Parathyroid adenoma (tissue), 2 donors: ENCODE results near the gene BTG2.

Experiments used
- H2AFZ ChIP-seq: fragments of 300-600 bp; sonication (generic); one replicate; pipeline ENCODE4 v1.7.0; 2017; ENCODE audit warnings: antibody characterized with exemption, mild to moderate bottlenecking
- H3K27ac ChIP-seq: fragments of 300-600 bp; sonication (generic); one replicate; pipeline ENCODE4 v1.7.0; 2017
- H3K27me3 ChIP-seq: fragments of 300-600 bp; sonication (generic); one replicate; pipeline ENCODE4 v1.7.0; 2017; ENCODE audit warnings: low read length; ENCODE audit not compliant: control insufficient read depth, insufficient read depth
- H3K36me3 ChIP-seq: fragments of 300-600 bp; sonication (generic); one replicate; pipeline ENCODE4 v1.7.0; 2017; ENCODE audit warnings: low read length; ENCODE audit not compliant: control insufficient read depth, insufficient read depth
- H3K4me1 ChIP-seq: fragments of 300-600 bp; sonication (generic); one replicate; pipeline ENCODE4 v1.7.0; 2017; ENCODE audit warnings: control low read depth
- H3K4me2 ChIP-seq: fragments of 300-600 bp; sonication (generic); one replicate; pipeline ENCODE4 v1.7.0; 2017; ENCODE audit warnings: low read length
- H3K4me3 ChIP-seq: fragments of 300-600 bp; sonication (generic); one replicate; pipeline ENCODE4 v1.7.0; 2017; ENCODE audit warnings: low read depth, low read length
- H3K79me2 ChIP-seq: fragments of 300-600 bp; sonication (generic); one replicate; pipeline ENCODE4 v1.7.0; 2017; ENCODE audit warnings: control low read depth
- H3K9ac ChIP-seq: fragments of 300-600 bp; sonication (generic); one replicate; pipeline ENCODE4 v1.7.0; 2017; ENCODE audit warnings: mild to moderate bottlenecking
- H3K9me3 ChIP-seq: fragments of 300-600 bp; sonication (generic); one replicate; pipeline ENCODE4 v1.7.0; 2017; ENCODE audit warnings: low read length; ENCODE audit not compliant: control insufficient read depth
- CTCF ChIP-seq: fragments of 300-600 bp; sonication (generic); IDR thresholded peaks from one replicate; pipeline ENCODE4 v1.7.0; 2017; ENCODE audit warnings: antibody characterized with exemption, mild to moderate bottlenecking
- donor health status: primary hyperparathyroidism.

Gene BTG2

DNA sequence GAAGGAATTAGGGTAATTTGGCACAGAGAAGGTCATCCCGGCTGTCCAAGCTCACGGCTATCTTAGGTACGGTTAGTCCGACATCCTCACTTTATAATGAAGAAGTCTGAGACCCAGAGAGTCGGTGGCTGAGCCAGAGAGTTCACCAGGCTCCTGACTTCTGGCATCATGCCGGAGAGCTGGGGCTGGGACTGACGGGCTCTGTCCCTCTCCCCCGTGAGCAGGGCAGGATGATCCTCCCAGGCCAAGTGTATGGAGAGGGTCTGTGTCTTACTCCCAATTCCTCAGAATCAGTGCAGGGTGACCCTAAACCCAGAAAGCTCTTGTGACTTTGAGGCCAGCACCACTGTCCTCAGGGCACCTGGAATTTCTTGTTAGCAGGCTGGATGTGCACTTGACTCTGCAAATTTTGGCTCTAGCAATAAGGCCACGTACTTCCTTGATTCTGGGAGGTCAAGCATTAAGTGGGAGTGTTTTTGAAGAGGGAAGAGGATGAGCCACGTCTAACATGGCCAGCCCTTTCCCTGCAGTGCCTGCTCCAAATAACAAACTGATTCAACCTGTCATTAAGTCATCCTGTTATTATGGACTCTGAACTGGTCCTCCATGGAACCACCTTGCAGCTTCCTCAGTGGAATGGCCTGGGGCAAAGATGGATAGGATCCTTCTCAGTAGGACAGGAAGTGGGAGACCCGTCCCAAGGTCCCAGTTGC is 20.8 kb upstream of the BTG2 start:
- Histone ChIP-seq H3K4me1 (peaks cover 15% of the 10 kb centered on the region), H3K27ac (no peak overlapping the region)

GRCh38 chr1:203286161-203286984 is 18.9 kb upstream of the BTG2 start:
- no peak for TF ChIP-seq CTCF
- Histone ChIP-seq H2AFZ (peak overlapping the region; percentile 2), H3K4me3 (no peak overlapping the region), H3K4me2 (no peak overlapping the region), H3K27ac (peak overlapping the region; percentile 74), H3K4me1 (peaks cover 27% of the 10 kb centered on the region), H3K36me3 (no peaks in the 10 kb centered on the region), H3K27me3 (no peaks in the 10 kb centered on the region), H3K9ac (no peak overlapping the region), H3K9me3 (no peaks in the 10 kb centered on the region), H3K79me2 (no peaks in the 10 kb centered on the region)

More for the DNA sequence above, 20.8 kb upstream of the BTG2 start:
- no peaks in the 10 kb centered on the region for H3K9me3 ChIP-seq
- no peaks in the 10 kb centered on the region for H3K79me2 ChIP-seq
- no peak for TF ChIP-seq CTCF
- H2AFZ ChIP-seq: no peak overlapping the region
- H3K9ac ChIP-seq: no peak overlapping the region
- no peak overlapping the region for H3K4me3 ChIP-seq
- no peaks in the 10 kb centered on the region for H3K36me3 ChIP-seq
- no peaks in the 10 kb centered on the region for H3K27me3 ChIP-seq
- no peak overlapping the region for H3K4me2 ChIP-seq

- no peaks in the 10 kb centered on the region for H3K27me3 ChIP-seq
- peak overlapping the region; percentile 74 for H3K27ac ChIP-seq
- H3K9me3 ChIP-seq: no peaks in the 10 kb centered on the region
- peak overlapping the region; percentile 11 for H2AFZ ChIP-seq
- H3K79me2 ChIP-seq: no peaks in the 10 kb centered on the region
- H3K9ac ChIP-seq: no peak overlapping the region
- no peak for TF ChIP-seq CTCF
- peaks cover 23% of the 10 kb centered on the region for H3K4me1 ChIP-seq
- no peak overlapping the region for H3K4me3 ChIP-seq
- H3K36me3 ChIP-seq: no peaks in the 10 kb centered on the region
- H3K4me2 ChIP-seq: no peak overlapping the region
Measured at GRCh38 chr1:203287109-203287893, 18.0 kb upstream of the BTG2 start.

- Histone ChIP-seq H3K79me2 (no peaks in the 10 kb centered on the region), H3K9ac (no peak overlapping the region)
- TF ChIP-seq CTCF: no peak
Measured at GRCh38 chr1:203287898-203288297, 17.4 kb upstream of the BTG2 start.

More at GRCh38 chr1:203287898-203288297, 17.4 kb upstream of the BTG2 start:
- H3K27ac ChIP-seq: peak overlapping the region; percentile 74
- H3K9me3 ChIP-seq: no peaks in the 10 kb centered on the region
- H3K27me3 ChIP-seq: no peaks in the 10 kb centered on the region
- H2AFZ ChIP-seq: no peak overlapping the region
- no peak overlapping the region for H3K4me2 ChIP-seq
- H3K36me3 ChIP-seq: no peaks in the 10 kb centered on the region
- H3K4me1 ChIP-seq: peaks cover 19% of the 10 kb centered on the region
- no peak overlapping the region for H3K4me3 ChIP-seq
